NCI-H69 (cell line): ENCODE measurements around the gene ADGRD1.
A peak's percentile ranks its signal among the peaks of the same experiment; 100 is the strongest.
"Not testable (repeated sequence)": the region's sequence is repeated elsewhere in the genome, so short reads cannot be mapped to it uniquely, and the experiment has no call there.

Experiments
- DNase-seq: peaks from one replicate; lab custom pipeline; 2025; lab: John Stamatoyannopoulos, UW

The ADGRD1 gene

DNA sequence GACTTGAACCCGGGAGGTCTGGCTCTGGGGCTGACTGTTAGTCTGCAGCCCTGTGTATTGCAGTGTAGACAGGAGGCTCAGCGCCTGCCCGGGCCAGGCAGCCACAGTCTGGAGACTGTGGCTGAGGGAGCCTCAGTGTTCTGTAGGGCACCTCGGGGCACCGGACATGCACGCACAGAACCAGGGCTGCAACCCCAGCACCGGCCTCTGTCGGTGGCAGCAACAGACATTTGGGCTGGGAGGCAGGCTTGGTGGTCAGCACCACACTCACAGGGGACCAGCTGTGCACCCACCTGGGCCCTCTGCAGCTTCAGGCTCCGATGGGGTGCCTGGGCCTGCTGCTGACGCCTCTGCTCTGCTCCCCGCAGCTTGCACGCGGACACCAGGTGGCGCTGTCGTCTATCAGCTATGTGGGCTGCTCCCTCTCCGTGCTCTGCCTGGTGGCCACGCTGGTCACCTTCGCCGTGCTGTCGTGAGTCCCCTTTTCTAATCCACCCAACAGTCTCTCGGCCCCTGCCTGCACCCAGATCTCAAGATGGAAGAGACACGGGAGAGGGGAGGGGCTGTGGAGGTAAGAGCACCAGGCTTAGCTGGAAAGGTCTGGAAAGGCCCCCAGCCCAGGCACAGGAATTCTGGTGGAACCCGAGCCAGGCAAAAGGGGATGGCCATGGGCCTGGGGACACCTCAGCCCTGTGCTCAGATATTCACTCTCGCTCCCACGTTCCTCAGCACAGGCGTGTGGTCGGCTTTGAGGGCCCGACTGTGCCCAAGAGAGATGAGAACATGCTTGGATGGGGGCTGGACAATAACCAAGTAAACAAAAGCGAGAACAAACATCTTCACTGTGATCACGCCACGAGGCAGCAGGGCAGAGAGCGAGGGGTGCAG, 151.0 kb downstream of the ADGRD1 start:
- DNase-seq, result peak; percentile 69

DNA sequence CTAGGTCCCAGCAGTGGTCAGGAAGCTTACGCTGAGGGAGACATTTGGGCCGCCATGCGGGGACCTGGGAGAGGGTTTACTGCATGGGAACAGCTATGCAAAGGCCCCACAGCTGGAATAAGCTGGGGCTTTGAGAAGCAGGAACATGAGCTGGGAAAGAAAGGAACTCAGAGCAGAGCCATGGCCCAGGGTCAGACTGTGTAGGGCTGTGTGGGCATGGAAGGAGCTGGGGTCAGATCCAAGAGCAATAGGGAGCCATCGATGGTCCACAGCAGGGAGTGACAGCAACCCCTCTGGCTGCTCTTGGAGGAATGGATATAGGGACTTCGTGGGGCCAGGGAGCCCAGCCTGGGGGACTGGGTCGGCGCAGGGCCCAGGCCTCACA, 151.6 kb downstream of the ADGRD1 start:
- no peak for DNase-seq

DNA sequence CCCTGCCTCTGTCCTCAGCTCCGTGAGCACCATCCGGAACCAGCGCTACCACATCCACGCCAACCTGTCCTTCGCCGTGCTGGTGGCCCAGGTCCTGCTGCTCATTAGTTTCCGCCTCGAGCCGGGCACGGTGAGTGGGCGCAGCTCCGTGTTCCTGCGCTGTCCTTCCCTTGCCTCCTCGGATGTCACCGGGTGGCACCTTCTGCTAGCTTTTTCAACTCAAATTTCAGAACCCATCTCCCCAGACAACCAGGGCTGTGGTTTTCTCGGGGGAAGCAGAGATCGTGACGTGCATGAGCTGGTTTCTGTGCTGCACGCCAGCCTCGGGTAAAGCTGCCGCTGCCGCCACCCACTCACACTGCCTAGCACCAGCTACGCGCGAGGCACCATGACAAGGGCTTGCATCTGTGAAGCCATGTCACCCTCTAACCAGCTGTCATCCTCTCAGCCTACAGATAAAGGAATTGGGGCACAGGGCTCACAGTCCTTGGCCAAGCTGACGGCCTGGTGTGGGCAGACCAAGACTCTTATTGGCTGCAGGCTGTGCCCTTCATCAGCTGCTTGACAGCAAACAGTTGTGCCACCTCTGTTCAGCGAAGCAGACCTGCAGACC, 152.1 kb downstream of the ADGRD1 start:
- DNase-seq, result no peak

DNA sequence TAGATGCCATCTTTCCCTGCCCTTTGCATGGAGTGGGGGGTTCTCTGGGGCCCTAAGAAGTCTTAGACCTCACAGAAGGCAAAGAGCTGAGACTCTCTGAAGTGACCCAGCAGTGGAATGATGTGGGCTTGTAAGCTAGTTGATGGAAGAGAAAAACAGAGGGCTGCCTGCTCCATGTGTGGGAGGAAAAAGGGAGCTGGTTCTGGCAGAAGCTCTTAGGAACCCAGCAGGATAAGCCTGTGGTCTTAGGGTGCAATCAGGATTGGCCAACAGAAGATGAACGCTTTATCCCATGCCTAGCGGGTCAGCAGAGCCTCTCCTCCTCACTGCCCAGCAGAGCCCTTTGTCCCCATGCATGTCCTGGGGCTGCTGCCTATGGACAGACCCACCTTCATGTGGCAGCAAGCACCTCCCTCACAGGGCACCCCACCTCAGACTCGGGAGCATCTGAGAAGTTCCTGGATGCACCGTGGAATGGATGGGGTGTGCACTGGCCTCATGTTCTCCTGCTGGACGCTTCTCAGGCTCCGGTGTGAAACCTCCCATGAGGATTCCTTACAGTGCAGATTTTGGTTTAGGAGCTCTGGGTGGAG, 152.7 kb downstream of the ADGRD1 start:
- DNase-seq, result no peak

DNA sequence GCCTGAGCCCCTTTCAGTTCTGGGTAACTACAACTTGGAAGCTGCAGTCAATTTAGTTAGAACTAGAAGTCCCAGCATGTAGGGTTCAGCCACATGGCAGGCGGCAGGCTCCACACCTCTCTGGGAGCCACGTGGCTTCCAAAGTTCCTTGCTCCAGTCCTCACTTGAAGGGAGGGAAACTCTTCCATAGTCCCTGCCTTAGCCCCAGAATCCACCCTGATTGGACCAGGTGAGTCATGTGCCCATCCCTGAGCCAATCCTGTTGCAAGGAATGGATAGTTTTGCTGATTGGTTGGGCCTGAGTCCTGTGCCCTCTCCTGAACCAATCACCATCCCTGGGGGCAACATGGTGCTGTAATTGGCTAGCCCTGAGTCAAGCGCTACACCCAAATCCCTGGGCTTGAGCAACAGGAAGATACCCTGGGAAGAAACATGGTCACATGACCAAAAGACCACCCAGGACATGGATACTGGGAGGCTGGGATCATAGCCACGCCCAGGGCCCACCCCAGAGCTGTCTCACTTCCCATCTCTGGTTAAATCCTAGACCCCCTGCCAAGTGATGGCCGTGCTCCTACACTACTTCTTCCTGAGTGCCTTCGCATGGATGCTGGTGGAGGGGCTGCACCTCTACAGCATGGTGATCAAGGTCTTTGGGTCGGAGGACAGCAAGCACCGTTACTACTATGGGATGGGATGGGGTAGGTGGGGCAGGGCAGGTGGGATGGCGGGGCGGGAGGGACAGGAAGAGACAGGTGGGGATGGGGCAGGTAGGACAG, 154.7 kb downstream of the ADGRD1 start:
- DNase-seq, result no peak

DNA sequence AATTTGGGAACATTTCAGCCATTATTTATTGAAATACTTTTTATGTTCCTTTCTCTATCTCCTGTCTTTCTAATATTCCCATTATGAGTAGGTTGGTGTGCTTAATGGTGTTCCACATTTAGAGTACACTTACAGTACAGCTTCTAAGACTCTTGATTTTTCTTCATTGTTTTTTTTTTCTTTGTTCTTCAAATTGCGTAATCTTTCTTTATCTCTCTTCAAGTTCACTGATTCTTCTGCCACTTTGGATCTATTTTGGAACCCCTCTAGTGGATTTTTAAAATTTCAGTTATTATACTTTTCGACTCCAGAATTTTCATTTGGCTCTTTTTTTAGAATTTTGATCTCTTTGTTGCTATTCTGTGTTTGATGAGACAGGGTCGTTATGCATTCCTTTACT, 157.7 kb downstream of the ADGRD1 start:
- DNase-seq, result no peak

DNA sequence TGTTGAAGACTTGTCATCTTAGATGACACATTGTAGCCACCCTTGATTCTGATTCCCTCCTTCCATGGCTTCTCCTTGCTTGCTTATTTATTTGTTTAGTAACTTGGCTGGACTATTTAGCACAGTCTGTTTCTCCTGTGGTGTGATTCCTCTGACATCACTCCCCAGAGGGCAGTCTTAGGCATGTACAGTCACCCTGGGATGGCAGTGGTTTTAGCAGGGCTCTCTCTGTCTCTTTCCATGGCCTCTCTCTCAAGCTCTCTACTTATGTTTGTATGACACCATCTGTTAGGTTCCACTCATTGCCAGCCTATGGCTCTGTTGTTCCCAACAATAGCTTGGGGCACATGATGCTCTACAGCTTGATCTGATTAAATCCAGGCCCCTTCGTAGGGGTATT, 158.3 kb downstream of the ADGRD1 start:
- no peak for DNase-seq

DNA sequence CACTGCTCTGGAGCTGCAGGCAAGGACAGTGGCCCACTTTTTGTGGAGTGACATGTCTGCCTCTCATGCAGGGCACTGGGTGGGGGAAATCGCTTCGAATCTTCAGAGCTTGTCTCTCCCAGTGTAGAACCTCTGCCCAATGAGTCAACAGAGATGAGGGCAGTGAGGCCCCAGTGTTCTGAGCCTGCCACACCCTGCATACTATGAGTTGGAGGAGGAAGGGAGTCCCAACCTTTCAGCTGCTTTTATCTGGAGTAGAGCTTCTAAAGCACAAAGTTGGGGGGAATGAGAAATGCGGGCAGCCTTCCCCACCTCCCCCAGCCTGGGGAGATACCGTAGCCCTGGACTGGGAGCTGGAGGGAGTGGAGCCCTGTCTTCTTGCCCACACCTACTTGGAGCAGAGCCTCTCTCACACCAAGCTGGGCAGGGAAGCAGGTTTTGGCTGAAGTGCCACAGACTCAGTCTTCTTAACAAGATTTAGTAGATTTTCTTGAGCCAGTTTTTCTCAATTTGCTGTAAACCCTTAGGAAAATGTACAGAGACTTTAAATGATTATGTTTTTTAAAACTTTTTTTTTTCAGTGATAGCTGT, 159.1 kb downstream of the ADGRD1 start:
- no peak for DNase-seq

DNA sequence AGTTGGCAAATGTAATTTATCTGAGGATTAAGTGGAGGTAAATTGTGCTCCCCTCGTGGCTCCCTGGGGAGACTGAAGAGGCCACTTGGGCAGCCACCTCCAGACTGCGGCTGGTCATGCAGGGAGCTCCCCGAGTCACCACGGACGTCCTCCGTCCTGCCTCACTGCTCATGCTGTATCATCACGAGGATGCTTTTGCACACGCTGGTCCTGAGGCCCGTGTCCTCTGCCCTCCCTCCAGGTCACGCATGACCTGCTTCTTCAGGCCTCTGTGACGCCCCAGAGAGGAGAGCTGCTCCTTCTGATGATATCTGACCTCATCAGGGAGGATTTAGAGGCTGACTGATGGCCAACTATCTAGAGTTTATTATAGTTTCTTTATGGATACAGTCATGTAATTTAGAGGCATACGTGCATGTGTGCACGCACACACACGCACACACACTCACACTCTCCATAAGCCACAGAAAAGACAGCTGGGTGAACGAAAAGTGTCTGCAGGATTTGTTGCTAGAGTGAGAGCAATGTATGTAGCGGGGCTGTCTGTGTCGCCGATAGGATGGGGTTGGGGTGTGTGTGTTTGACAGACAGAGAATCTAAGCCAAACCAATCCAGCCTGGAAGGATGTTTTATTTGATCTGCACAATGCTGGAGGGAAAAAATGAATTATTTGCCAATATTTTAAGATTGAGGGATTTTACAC, 160.0 kb downstream of the ADGRD1 start:
- DNase-seq, result no peak

DNA sequence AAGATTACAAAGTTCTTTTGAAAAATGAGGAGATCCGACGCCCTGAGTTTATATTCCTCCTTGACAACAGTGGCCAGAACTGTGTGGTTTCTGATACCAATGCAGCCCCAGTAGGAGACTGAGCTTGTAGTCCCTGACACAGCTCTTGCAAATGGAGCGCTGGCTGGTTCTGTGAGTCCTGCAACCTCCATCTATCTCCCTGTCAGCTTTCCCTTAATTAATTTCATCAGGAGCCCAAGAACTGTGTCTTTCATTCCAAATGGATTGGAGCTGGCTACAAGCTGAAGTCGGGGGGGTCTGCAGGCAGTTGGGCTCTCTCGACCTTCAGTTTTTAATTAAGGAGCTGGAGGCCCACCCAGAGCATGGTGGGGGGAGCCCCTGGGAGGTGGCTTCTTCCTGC, 160.6 kb downstream of the ADGRD1 start:
- no peak for DNase-seq

DNA sequence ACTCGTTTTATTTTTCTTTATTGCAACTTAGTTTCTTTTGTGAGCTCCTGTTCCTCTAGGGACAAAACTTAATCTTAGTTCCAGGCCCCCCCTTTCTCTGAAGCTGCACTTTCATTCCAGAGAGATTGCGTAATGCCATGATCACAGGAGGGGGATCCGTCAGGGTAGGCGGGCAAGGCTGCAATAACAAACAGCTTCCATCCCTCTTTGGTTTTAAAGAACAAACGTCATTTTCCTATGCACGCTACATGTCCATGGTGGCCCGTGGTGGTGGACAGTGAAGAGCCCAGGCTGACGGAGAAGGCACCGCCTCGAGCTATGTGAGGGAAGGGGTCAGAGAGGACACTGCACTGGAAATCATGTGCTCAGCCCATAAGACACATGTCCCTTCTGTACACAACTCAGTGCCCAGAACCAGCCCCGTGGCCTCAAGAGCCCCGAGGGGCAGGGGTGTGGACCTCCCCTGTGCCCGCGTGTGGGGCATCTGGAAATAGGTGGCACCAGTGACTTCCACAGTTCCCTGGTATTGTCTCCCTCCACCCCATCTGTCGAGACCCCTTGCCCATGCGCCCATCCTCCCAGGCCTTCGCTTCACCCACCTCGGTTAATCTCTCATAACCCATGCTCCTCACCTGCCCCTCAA, 161.4 kb downstream of the ADGRD1 start:
- no peak for DNase-seq

DNA sequence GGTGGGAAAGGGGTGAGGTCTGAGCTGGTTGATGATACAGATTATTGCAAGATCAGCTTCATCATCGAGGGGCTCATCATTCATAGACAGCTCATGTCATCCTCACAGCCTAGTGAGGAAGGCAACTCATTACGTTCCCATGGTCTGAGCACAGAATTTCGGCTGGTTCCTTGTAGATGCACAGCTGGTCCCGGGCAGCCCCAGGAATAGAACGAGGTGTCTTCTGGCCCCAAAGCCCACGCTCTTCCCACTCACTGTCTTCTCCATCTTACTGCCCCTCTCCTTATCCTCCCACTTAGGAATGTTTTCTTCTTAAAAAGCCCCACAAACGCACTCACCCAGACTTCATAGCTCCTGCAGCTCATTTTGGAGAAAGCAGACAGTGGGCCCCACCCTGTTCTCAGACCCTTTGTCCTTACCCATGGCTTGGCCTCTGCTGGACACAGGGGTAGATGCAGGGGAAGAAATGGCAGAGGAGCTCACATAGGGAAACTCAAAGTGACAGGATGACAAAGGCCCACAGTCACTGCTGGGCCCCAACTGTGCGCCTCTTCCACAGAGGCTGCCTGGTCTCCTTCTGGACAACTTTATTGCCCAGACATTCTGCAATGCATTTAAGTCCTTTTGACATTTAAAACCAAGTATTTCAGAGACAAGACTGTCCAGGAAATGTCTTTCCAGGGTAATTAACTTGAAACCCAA, 162.2 kb downstream of the ADGRD1 start:
- DNase-seq, result no peak

DNA sequence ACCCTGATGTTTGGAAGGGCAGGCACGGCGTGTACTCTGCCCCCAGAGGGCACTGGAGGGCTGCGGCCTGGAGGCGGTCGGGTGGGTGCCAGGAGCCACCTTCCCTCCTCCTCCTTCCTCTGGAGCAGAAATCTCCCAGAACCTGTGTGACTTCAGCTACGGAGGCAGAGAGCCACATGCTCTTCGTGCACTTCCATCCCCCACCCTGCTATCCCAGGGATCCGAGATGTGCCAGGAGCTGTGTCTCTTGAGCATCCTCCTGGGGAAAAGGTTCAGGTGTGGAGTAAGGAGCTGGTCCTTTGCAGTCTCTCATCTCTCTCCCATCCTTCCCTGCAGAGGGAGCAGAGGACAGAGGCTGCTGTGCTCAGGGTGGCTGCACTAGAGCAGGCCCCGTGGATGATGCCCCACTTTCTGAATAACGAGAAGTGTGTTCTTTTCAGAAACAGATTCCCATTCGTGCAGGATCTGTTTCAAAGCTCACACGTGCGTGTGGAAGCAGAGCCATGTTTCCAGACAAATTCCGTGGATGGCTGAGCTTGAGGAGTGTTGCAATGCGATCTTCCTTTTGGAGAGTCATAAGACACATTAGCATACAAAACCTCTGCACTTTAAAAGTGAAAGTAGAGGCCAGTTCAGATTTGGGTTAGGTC, 162.9 kb downstream of the ADGRD1 start:
- no peak for DNase-seq

DNA sequence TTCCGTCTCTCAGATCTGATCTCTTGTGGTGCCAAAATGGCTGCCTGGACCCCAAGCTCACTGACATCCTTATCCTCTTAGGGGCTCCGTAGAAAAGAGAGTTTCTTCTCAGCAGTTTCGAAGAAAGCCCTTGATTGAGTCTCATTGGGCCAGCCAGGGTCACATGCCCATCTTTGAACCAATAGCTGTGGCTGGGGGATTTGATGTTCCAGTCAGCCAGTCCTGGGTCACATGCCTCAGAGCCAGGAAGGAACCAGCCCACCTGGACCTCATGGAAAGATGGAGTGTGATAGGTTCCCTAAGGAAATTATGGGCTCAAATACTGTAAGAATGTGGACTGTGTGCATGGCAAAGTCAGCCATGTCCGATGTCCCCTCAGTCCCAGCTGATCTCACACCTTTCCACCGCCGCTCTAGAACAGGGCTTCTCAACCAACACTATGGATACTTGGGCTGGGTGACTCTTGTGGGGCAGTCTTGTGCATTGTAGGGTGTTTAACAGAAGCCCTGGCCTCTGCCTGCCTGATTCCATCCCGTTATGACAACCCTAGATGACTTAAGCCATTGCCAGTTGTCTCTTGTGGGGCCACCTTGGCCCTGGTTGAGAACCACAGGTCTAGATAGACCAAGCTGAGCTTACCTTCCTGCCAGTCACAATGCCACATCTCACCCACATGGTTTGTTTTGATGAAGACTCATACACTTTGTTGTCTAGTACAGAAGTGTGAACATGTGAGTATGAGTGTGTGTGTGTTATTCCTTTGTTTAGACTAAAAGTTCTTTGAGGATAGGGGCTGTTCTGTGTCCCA, 163.9 kb downstream of the ADGRD1 start:
- DNase-seq, result no peak

DNA sequence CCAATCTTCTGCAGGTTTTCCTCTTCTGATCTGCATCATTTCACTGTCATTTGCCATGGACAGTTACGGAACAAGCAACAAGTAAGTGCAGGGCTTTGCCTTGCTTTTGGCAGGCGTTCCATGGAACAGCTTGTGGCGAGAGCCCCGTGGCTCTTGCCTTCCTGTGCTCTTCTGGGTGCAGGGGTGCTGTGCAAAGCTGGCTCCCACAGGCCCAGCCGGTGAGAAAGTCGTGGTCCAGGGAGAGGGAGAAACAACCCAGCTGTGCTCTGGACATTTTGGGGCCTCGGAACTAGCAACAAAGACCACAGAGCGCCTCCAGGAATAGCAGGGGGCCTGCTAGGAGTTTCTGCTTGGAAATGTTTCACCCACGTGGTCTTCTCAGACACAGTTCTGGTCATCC, 164.7 kb downstream of the ADGRD1 start:
- no peak for DNase-seq

DNA sequence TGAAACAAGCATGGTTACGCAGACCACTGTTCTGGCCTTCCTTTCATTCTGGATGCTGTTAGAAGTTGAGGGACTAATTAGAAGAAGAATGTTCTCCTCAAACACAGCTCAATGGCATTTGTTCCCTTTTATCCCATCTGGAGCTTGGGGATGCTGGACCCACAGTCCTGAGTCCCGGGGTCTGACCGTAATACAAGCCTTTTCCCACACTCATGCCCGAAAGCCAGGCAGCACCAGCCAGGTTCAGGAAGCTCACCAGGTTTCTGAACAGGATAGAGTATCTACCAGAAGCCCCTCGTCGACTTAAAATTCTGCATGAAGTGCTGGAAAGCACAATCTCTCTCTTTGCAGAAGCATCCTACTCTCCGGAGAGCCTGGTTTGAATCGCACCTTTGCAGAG, 165.6 kb downstream of the ADGRD1 start:
- DNase-seq, result not testable (repeated sequence)

DNA sequence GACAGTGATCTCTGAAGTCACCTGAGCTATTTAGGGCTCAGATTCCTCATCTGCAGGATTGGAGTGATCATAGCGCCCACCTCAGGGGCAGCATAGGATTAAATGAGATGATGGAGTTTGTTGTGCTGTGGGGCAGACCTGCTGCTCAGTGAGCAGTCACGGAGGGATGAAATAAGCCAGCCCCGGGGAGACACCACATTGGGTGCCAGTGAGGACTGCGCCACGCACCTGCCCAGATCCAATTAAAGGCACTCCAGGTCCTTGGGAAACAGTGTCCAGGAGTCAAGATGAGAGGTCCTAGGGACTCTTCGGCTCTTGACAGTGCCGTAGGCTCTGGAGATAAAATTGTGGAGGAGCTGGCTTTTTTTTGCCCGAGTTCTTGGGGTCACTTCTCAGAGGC, 166.2 kb downstream of the ADGRD1 start:
- no peak for DNase-seq

DNA sequence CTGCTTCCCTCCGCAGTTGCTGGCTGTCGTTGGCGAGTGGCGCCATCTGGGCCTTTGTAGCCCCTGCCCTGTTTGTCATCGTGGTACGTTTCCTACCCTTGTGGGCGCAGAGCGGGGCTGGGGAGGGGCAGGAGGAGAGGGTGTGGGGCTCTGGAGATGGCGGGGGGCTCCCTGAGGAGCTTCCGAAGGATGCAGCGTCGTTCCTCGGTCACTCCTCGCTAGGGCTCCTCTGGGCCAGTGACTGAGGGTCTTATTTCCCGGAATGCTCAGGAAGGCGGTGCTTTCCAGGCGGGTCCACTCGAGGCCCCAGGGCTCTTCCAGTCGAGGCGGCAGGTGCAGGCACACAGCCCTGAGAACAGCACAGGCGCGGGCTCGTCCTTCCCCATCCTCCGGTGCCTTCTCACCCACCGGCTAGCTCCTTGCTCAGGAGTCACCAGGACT, 167.1 kb downstream of the ADGRD1 start:
- no peak for DNase-seq
